Adrenal gland (tissue), 12 donors: ENCODE measurements around the gene COPS7A. TPM values are rescaled to one million over a fixed set of nuclear protein-coding genes. Genes with fewer than 3 reads are reported as not detected.

Source experiments
- DNase-seq, 7 donors: peaks; one replicate each; pipeline ENCODE4 v3.0.0-alpha.2; 2019 to 2020
- H3K27ac ChIP-seq, 5 donors: fragments of 200-600 bp; sonication (generic) in 4 of 5; 1 replicate in 3 of 5; 2 replicates in 2 of 5; pipeline versions ENCODE4 v1.5.1 to v1.8.0; 2016 to 2020; ENCODE audit warnings: mild to moderate bottlenecking in 1 of 5
- H3K27me3 ChIP-seq: fragments of 200-600 bp; 2 replicates; pipeline ENCODE4 v1.8.0; 2021
- H3K36me3 ChIP-seq, 2 donors: fragments of 200-600 bp; replicated peaks in 1 of 2; 1 replicate in 1 of 2; 2 replicates in 1 of 2; pipeline versions ENCODE4 v1.5.1 to v1.8.0; 2018 to 2022
- H3K4me1 ChIP-seq, 2 donors: fragments of 200-600 bp; replicated peaks in 1 of 2; 1 replicate in 1 of 2; 2 replicates in 1 of 2; pipeline versions ENCODE4 v1.5.1 to v1.8.0; 2018 to 2021
- H3K4me3 ChIP-seq, 4 donors: fragments of 200-600 bp; sonication (generic) in 3 of 4; one replicate each; pipeline ENCODE4 v1.5.1; 2016 to 2018
- H3K9me3 ChIP-seq, 3 donors: fragments of 200-600 bp; sonication (generic) in 1 of 3; replicated peaks in 1 of 3; 1 replicate in 2 of 3; 2 replicates in 1 of 3; pipeline versions ENCODE4 v1.5.1 to v1.8.0; 2016 to 2021
- CTCF ChIP-seq, 6 experiments: fragments of 450-650 bp in 4 of 6; fragments of 200-600 bp in 2 of 6; sonication (generic) in 1 of 6; IDR thresholded peaks; 1 replicate in 5 of 6; 2 replicates in 1 of 6; pipeline versions ENCODE4 v1.5.1 to v1.8.0; 2016 to 2021; ENCODE audit warnings: antibody characterized with exemption in 6 of 6, mild to moderate bottlenecking in 2 of 6, moderate library complexity in 1 of 6
- POLR2A ChIP-seq, 2 donors: fragments of 450-650 bp; IDR thresholded peaks; one replicate each; pipeline ENCODE4 v1.6.1; 2017; ENCODE audit warnings: antibody characterized with exemption in 2 of 2, mild to moderate bottlenecking in 2 of 2, moderate library complexity in 1 of 2
- WGBS, 4 donors: extraction: QIAGEN DNeasy Blood & Tissue Kit in 2 of 4; methylation state at CpG; one replicate each; pipeline versions ENCODE4 v1.1.5 to v1.1.7; 2013 to 2017; 5-methylcytosine and 5-hydroxymethylcytosine counted together
- intact Hi-C, 2 donors: fragments of 100-400 bp; cut with DNase I; formaldehyde crosslinking; loops; one replicate each; pipeline versions ENCODE4 v1.14.1 to v1.15.0; 2022 to 2023
- polyA plus RNA-seq, 3 donors: library from polyadenylated mRNA; stranded (reverse); fragments of 200-250 nt in 2 of 3; fragments of 350-450 nt in 1 of 3; fragmentation: Illumina TruSeq in 1 of 3; extraction: RNeasy Lipid Tissue Mini Kit (QIAGEN cat#74804) in 1 of 3; gene quantifications; one replicate each; pipeline ENCODE4 v1.2.3, GENCODE V29; 2013 to 2014
- total RNA-seq, 9 donors: library from RNA; depleted of rRNA in 4 of 9; stranded (reverse); fragments of >200 nt in 4 of 9; fragments of 120-200 nt in 1 of 9; fragmentation: NEBNext Ultra II Directional in 1 of 9; extraction: Animal tissue kit (Norgen Biotek cat#: 25700) in 1 of 9; gene quantifications; one replicate each; pipeline versions ENCODE4 v1.1.0 to v1.2.4, GENCODE V29; 2013 to 2023
- donor health status: healthy with polysubstance abuse.
- donor health status: Bipolar disorder and iron deficiency.
- donor health status: DM: yes; HTN: yes; CAD: no.
- donor health status: DM: no; HTN: no; CAD: no.
- donor health status: DM: no; HTN: no; CAD: no.
- donor health status: DM: yes; HTN: yes; CAD: no.

Gene COPS7A
- total and polyA plus RNA-seq, 12 donors, result 46.5 to 105 (median 81.1) TPM

- H3K27ac ChIP-seq, result no peak overlapping the region
- H3K27me3 ChIP-seq, result no peaks in the 10 kb centered on the region
- TF ChIP-seq POLR2A (IDR thresholded peaks at IDR 0.05), result no peak
- TF ChIP-seq CTCF (IDR thresholded peaks at IDR 0.05), result no peak
- H3K9me3 ChIP-seq, result no peaks in the 10 kb centered on the region
- WGBS, 4 donors, result 81 to 90% (median 87%) methylated on average over 4 to 5 of the region's 5 CpGs
- H3K4me3 ChIP-seq, result no peak overlapping the region
- DNase-seq, result no peak
- intact Hi-C loops, result loop anchor here in 1 of 2 donors (5.0 kb wide), 1 partner anchor 40 kb away; no protein-coding TSS in a partner anchor
- H3K4me1 ChIP-seq, result peaks cover 7 to 13% of the 10 kb centered on the region in 2 donors
- H3K36me3 ChIP-seq, result no peaks in the 10 kb centered on the region
Measured at GRCh38 chr12:6777386-6777785, 53.5 kb downstream of the COPS7A start.

- H3K4me1 ChIP-seq, result peaks cover 7 to 13% of the 10 kb centered on the region in 2 donors
- H3K27ac ChIP-seq, result peak overlapping the region in 4 of 5 donors; percentile 3 to 84 (median 48)
- H3K9me3 ChIP-seq, result no peaks in the 10 kb centered on the region
- H3K27me3 ChIP-seq, result no peaks in the 10 kb centered on the region
- no peak for TF ChIP-seq CTCF (IDR thresholded peaks at IDR 0.05)
- no peak for TF ChIP-seq POLR2A (IDR thresholded peaks at IDR 0.05)
- intact Hi-C loops, result loop anchor here in 1 of 2 donors (5.0 kb wide), 1 partner anchor 41 kb away; no protein-coding TSS in a partner anchor
- H3K4me3 ChIP-seq, result peak overlapping the region in 2 of 4 donors; percentile 4 to 44
- H3K36me3 ChIP-seq, result no peaks in the 10 kb centered on the region
- peak; percentile 53 to 74 (median 66) for DNase-seq
- 17 to 27% (median 22%) methylated on average over 5 to 14 of the region's 14 CpGs for WGBS, 4 donors
Measured at GRCh38 chr12:6778217-6778573, 54.3 kb downstream of the COPS7A start.

GRCh38 chr12:6778574-6779550 lies 55.0 kb downstream of the COPS7A start:
- Histone ChIP-seq H3K27me3 (no peaks in the 10 kb centered on the region), H3K4me3 (peak overlapping the region in 2 of 4 donors; percentile 4 to 44), H3K4me1 (peaks cover 7 to 13% of the 10 kb centered on the region in 2 donors), H3K36me3 (no peaks in the 10 kb centered on the region), H3K9me3 (no peaks in the 10 kb centered on the region), H3K27ac (peak overlapping the region in 4 of 5 donors; percentile 3 to 84 (median 48))
- WGBS, 4 donors, result 2 to 4% (median 4%) methylated on average over 14 to 35 of the region's 35 CpGs
- intact Hi-C loops, result loop anchor here in 1 of 2 donors (5.0 kb wide), 1 partner anchor 42 kb away; no protein-coding TSS in a partner anchor
- peak; percentile 95 to 98 (median 97) for DNase-seq
- TF ChIP-seq CTCF (IDR thresholded peaks at IDR 0.05) (peak; percentile 88 to 99 (median 98)), POLR2A (IDR thresholded peaks at IDR 0.05) (peak in 1 of 2 donors; percentile 59)

- H3K4me3 ChIP-seq, result no peak overlapping the region
- H3K4me1 ChIP-seq, result peaks cover 7 to 13% of the 10 kb centered on the region in 2 donors
- no peaks in the 10 kb centered on the region for H3K36me3 ChIP-seq
- H3K27me3 ChIP-seq, result no peaks in the 10 kb centered on the region
- WGBS, 4 donors, result 74 to 85% (median 81%) methylated on average over 6 of the region's 6 CpGs
- DNase-seq, result no peak
- TF ChIP-seq POLR2A (IDR thresholded peaks at IDR 0.05), result no peak
- no peak for TF ChIP-seq CTCF (IDR thresholded peaks at IDR 0.05)
- H3K27ac ChIP-seq, result no peak overlapping the region
- no peaks in the 10 kb centered on the region for H3K9me3 ChIP-seq
- intact Hi-C loops, result loop anchor here (2.0 to 5.0 kb wide), 3 partner anchors 27 to 43 kb away; partner anchors contain the start of gene MLF2 (in 1 of the 2)
Measured at GRCh38 chr12:6779708-6780432, 56.0 kb downstream of the COPS7A start.
